GM21576 (cell line): ENCODE measurements around the gene CLASRP.

Source experiments
- ATAC-seq: cut with Tn5 transposase; IDR thresholded peaks from one replicate; pipeline ENCODE4 v1.9.1; 2021; ENCODE audit warnings: mild to moderate bottlenecking, moderate library complexity; ENCODE audit not compliant: unreplicated experiment

The CLASRP gene

DNA sequence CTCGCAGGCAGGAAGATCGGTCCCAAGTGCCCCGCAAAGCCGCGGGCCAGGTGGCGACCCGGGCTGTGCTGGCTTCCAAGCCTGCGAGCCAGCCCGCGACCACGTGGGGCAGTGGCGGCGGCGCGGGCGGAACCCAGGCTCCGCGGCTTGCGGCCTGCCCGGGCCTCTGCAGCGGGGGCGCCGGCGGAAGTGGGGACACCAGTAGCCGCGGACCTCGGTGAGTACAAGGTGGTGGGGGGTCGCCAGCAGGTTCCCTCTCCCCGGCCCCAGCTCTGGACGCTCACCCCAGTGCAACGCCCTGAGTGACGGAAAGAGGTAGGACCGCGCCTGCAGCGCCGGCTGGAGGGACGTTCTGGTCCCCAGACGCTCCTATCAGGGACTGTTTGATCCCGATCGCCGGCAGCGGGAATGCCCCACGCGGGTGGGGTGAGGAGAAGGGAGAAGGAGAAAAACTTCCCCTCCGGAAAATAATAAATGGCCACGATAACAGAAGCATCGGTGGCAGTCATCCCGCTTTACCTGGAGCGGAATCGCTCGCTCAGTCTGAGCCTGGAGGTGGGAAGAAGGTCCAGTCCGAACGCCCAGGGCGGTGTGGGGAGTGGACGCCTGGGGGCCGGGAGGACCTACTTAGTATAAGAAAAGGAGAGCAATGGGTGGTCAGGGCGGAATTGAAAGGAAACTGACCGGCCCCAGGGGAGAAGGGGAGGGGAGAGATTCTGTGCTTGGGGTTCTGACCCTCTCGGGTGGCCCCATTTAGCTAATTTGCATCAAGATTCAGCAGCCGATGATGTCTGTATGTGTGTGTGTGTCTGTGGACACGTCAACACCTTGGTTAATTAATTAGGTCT, 40.4 kb downstream of the CLASRP start, which contains the start of gene GEMIN7:
TSS of gene GEMIN7 (plus strand) at position 198 of the 848 bp plus-strand sequence. CDS start 10,855 bp downstream, outside the sequence.
- no peak for ATAC-seq

DNA sequence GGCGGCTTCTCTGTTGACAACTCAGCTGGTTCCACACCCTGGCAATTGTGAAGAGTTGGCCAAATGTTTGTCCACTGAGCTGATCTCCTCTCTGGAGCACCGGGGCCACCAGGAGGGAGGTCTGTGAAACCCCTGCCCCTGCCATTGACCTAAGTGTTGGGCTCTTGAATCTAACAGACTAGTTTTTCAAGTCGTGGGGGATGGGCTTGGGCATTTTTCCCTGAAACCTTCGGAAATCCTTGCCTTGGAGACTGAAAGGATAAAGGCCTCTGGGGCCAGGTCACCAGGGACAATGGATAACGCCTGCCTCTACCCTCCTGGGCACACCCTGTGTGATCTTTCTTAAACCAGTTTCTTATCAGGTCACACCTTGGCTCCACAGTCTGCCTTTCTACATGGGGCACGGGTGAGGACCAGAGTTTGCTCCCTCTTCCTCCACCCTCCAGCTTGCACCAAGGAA, 41.1 kb downstream of the CLASRP start:
- ATAC-seq, result no peak

GRCh38 chr19:45082170-45082569, 43.3 kb downstream of the CLASRP start:
- ATAC-seq, result no peak

DNA sequence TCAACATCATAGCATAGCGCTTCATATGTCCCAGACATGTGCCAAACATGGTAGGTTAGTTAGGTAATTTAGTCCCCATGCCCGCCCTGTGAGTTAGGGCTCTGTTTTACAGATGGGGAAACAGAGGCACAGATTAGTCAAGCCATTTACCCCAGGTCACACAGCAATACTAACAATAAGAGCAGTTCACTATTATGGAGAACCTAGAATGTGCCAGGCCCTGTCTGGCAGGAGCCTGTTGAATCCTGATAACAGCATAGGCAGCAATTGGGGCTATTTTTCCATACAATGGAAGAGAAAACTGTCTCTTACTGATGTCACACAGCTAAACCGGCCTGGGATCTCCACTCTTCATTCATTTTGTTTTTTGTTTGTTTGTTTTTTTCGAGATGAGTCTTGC, 47.6 kb downstream of the CLASRP start:
- ATAC-seq, result no peak

GRCh38 chr19:45087531-45087930, 48.7 kb downstream of the CLASRP start:
- no peak for ATAC-seq

- ATAC-seq, result no peak
Observed at GRCh38 chr19:45090034-45090433, 51.2 kb downstream of the CLASRP start.

DNA sequence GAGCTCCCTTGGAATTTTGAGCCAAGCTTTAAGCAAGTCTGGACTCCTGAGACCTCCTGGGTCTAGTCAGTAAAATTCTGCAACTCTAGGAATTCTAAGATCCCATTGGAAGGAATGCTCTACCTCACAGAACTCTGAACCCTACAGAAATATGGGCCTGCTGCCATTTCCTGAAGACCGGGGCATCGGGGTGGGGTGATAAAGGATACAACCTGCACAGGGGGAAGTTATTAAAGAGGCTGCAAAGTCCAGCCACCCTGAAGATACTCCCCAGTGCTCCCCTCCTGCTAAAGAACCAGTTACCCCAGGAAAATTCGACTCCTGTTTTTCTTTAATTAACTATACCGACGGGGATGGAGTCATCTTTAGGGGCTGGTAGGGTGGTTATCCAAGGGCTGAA, 51.8 kb downstream of the CLASRP start:
- no peak for ATAC-seq

- peak; percentile 73 for ATAC-seq
Observed at GRCh38 chr19:45091031-45091923, 52.4 kb downstream of the CLASRP start.

DNA sequence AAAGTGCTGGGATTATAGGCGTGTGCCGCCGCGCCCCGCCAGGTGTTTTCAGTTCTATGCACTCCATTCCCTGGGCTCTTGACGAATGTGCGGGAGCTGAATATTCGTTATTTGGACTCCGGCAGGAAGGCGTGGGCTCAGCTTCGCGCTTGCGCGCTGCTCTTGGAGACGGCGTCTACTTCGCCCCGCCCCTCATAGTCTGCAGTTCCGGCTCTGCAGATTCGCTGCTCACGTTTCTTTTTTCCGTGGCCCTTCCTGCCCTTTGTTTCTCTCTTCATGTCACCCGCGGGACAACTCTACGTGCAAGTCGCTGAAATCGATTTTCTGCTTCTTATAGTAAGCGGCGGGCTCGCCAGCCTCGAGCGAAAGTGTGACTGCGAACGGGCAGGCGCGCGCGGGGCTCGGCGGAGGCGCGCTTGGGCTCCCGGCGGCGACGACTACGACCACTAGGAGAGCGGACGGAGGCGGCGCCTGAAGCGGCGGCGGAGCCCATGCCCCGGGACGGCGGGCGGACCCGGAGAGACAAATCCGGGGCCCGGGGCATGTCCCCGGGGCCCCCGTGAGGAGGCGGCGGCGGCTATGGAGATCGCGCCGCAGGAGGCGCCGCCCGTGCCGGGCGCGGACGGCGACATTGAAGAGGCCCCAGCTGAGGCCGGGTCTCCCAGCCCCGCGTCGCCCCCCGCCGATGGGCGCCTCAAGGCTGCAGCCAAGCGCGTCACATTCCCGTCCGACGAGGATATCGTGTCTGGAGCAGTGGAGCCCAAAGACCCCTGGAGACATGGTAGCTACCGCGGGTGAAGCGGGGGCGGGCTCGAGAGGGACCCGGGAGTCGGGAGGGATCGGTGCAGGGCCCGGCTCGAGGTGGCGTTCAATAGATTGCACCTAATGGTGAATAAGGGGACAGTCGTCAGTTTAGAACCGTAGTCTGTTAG, 54.2 kb downstream of the CLASRP start, which contains the start of gene PPP1R37:
TSS of gene PPP1R37 (plus strand) at position 433 of the 932 bp plus-strand sequence. CDS start at position 580, 147 bp downstream.
- ATAC-seq, result peak; percentile 56

GRCh38 chr19:45094137-45094536, 55.3 kb downstream of the CLASRP start:
- no peak for ATAC-seq

DNA sequence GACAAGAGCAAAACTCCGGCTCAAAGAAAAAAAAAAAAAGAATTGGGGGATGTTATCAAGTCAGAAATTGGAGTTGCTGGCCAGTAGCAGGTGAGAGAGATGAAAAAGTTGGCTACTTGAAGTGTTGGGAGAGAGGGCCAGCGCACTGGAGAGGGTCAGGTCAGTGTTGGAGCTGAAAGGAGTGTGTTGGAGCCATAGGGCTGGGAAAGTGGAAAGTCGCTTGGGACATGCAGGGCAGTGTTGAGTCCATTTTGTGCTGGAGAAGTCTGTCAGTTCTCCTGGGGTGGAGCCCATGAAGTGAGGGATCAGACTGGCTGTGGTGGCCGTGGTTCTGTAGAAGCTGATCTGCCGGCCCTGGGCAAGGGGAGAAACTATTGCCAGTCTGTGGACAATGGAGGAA, 55.9 kb downstream of the CLASRP start:
- no peak for ATAC-seq

DNA sequence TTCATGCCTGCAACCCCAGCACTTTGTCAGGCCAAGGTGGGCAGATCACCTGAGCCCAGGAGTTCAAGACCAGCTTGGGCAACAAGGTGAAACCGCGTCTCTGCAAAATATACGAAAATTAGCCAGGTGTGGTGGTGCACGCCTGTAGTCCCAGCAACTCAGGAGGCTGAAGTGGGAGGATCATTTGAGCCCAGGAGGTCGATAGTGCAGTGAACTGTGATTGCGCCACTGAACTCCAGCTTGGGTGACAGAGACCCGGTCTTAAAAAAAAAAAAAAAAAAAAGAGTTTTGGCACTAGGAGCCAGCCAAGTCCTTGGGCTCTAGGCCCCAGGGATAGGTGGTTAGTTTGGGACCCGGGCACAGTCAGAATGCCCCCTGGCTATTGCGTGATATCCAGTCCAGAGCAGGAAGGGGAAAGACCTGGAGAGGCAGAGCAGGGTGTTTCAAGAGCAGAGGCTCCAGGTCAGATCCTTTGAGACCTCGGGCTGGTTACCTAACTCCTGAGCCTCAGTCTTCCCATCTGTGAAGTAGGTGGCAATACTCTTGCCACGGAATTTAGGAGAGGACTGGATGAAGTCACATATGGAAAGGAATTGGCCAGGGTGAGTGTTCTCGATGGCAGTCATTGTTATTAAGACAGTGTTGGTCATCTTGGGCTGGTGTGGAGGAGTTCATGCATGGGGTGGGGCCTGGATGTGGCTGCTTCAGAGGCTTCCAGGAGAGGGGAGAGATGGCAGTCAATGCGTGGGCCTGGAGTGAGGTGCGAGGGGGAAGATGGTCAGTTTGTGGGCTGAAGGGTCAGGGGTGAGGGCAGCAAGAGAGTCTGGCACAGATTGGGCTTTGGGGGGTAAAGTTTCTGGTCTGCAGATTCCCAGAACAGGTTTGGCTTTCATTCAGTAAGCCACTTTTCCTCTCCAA, 56.9 kb downstream of the CLASRP start:
- no peak for ATAC-seq

DNA sequence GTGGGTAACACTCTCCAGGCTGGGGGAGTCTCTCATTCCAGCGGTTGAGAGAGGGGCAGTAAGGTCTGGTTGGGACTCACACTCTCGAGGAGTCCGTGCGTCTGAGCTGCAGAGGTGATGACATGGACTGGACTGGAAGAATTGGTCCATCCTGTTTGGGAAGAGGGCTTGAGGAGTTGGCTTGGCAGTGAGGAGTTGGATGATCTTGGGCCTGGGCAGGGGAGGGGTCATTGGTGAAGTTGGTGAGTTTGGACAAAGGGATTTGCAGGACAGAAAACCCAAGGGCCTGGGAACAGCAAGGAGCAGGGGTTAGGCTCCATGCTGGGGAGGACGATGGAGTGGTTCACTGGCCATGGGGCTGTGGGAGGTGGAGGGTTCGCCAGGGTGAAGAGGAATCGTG, 57.9 kb downstream of the CLASRP start:
- ATAC-seq, result no peak

GRCh38 chr19:45097450-45097775, 58.6 kb downstream of the CLASRP start:
- no peak for ATAC-seq

DNA sequence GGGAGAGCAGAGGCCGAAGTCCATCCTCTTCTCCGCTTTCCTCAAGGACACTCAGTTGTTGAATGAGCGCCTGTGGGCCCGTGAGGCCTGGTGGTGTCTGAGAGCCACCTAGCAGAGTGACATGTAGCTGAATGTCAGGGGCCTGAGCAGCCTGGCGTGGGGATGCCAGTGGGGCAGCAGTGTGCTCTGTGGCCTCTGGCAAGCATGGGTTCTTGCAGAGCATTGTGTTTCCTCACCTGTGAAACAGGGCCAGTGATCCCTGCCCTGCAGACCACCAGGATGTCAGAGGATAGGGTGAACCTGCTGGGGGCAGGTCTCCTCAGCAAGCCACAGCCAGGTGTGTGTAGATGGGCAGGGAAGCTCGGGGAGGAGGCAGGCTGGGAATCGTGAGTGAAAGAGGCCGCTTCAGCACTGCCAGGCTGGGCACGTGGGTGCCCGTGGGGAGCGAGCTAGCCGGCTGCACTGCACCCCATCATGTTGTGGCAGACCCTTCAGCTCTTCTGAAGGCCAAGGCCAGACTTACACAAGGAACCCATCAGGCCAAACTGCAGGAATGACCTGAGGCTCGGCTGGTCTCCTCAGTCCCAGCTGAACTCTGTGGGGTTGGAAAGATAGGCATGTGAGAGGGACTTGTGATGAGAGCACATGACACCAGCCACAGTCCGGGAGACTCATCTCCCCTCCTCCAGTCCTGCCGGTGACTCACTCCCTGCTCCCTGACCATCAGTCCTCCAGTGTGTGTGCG, 59.1 kb downstream of the CLASRP start:
- no peak for ATAC-seq

DNA sequence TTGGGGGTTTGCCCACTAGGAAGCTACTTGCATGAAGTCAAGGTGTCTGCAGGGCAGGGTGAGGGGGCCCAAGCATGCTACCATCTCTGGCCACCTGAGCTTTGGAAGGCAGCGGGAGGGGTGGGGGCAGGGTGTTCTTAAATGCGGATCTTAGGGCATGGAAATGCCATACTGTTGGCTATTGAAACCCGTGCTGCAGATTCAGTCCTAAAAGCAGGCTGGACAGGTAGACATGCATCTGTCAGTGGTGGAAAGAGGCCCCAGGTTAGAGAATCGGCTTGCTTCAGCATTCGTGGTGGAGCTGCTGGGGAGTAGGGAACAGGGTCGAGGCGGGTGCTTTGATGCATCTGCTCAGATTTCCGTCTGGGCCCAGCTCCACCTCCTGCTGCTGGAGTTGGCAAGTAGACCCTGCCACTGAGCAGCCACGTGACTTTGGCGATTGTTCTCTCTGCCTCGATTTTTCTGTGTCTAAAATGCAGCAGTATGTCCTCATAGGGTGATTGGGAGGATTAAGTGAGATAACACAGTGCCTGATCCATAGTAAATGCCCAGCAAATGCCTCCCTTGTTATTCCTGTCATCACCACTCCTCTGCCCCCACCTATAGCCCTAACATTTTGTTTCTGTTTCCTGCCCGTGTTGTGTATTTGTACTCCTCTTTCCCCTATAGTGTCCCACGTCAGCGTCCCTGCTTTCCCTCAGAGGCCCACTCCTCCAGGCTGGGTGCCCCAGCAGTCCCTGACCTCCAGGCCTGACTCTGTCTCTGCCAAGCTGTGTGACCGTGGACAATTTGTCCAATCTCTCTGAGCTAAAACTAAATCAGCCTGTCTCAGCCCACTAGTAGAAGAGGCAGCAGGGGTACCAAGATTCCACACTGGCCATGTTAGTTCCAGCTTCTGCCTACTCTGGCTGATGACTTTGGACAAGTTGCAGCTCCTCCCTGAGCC, 59.9 kb downstream of the CLASRP start:
- no peak for ATAC-seq

- no peak for ATAC-seq
Observed at GRCh38 chr19:45099467-45100191, 60.8 kb downstream of the CLASRP start.
